ENCODE results near the gene USP48.

DNA sequence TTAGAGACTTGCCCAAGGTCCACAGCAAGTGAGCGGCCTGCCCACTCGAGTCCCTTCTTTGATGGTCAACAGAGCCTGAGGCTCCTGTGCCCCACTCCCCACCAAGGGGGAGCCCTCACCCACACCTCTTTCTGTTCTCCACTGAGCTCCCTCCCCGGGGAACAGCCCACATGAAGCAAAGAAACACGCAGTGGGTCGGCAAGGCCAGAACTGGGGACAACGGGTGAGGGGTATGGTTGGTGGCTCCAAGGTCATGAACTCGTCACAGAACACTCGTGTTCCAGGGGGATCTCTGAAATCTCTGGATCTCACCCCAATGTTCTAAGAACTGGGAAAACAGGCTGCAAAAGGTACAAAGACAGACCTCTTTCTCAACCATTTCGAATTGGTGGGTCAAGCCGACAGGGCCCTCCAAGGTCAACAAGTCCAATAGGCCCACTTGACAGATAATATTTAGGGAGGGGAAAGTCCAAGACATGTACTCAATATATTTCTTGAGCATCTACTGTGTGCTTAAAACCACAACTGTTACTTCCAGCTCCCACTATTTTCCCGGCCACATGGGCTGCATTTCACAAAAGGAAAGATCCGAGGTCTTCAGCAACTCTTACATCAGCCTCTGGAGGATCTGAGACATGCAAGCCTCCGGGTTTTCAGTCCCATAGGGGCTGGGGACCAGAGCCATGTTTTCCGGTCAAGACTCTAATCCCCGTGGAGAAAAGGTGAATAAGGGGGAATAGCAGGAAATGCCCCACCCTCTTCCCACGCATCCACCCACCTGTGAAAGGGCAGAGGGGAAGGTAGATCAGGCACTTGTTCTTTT is 112.7 kb downstream of the USP48 start:
- TF ChIP-seq ZFP36 (IDR thresholded peaks at IDR 0.05; ENCODE audit: borderline replicate concordance, partially characterized antibody) (no peak), MYC (IDR thresholded peaks at IDR 0.05; ENCODE audit: borderline replicate concordance, low read length) (no peak), JUNB (IDR thresholded peaks at IDR 0.05) (no peak), POLR2A (IDR thresholded peaks at IDR 0.05; ENCODE audit: low read length) (no peak), JUN (IDR thresholded peaks at IDR 0.05) (no peak), PHF8 (IDR thresholded peaks at IDR 0.05; ENCODE audit: borderline replicate concordance, low read depth) (no peak)
- TF ChIP-seq, protein P1, sequence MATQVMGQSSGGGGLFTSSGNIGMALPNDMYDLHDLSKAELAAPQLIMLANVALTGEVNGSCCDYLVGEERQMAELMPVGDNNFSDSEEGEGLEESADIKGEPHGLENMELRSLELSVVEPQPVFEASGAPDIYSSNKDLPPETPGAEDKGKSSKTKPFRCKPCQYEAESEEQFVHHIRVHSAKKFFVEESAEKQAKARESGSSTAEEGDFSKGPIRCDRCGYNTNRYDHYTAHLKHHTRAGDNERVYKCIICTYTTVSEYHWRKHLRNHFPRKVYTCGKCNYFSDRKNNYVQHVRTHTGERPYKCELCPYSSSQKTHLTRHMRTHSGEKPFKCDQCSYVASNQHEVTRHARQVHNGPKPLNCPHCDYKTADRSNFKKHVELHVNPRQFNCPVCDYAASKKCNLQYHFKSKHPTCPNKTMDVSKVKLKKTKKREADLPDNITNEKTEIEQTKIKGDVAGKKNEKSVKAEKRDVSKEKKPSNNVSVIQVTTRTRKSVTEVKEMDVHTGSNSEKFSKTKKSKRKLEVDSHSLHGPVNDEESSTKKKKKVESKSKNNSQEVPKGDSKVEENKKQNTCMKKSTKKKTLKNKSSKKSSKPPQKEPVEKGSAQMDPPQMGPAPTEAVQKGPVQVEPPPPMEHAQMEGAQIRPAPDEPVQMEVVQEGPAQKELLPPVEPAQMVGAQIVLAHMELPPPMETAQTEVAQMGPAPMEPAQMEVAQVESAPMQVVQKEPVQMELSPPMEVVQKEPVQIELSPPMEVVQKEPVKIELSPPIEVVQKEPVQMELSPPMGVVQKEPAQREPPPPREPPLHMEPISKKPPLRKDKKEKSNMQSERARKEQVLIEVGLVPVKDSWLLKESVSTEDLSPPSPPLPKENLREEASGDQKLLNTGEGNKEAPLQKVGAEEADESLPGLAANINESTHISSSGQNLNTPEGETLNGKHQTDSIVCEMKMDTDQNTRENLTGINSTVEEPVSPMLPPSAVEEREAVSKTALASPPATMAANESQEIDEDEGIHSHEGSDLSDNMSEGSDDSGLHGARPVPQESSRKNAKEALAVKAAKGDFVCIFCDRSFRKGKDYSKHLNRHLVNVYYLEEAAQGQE (IDR thresholded peaks at IDR 0.05): no peak
- TF ChIP-seq, protein P2, sequence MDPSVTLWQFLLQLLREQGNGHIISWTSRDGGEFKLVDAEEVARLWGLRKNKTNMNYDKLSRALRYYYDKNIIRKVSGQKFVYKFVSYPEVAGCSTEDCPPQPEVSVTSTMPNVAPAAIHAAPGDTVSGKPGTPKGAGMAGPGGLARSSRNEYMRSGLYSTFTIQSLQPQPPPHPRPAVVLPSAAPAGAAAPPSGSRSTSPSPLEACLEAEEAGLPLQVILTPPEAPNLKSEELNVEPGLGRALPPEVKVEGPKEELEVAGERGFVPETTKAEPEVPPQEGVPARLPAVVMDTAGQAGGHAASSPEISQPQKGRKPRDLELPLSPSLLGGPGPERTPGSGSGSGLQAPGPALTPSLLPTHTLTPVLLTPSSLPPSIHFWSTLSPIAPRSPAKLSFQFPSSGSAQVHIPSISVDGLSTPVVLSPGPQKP (IDR thresholded peaks at IDR 0.05; ENCODE audit: low read depth, low read length): no peak
- TF ChIP-seq, protein P3, sequence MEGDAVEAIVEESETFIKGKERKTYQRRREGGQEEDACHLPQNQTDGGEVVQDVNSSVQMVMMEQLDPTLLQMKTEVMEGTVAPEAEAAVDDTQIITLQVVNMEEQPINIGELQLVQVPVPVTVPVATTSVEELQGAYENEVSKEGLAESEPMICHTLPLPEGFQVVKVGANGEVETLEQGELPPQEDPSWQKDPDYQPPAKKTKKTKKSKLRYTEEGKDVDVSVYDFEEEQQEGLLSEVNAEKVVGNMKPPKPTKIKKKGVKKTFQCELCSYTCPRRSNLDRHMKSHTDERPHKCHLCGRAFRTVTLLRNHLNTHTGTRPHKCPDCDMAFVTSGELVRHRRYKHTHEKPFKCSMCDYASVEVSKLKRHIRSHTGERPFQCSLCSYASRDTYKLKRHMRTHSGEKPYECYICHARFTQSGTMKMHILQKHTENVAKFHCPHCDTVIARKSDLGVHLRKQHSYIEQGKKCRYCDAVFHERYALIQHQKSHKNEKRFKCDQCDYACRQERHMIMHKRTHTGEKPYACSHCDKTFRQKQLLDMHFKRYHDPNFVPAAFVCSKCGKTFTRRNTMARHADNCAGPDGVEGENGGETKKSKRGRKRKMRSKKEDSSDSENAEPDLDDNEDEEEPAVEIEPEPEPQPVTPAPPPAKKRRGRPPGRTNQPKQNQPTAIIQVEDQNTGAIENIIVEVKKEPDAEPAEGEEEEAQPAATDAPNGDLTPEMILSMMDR (IDR thresholded peaks at IDR 0.05): no peak
- TF ChIP-seq, protein P4, sequence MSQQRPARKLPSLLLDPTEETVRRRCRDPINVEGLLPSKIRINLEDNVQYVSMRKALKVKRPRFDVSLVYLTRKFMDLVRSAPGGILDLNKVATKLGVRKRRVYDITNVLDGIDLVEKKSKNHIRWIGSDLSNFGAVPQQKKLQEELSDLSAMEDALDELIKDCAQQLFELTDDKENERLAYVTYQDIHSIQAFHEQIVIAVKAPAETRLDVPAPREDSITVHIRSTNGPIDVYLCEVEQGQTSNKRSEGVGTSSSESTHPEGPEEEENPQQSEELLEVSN (IDR thresholded peaks at IDR 0.05; ENCODE audit: borderline replicate concordance, low read depth): no peak
- TF ChIP-seq, protein P5, sequence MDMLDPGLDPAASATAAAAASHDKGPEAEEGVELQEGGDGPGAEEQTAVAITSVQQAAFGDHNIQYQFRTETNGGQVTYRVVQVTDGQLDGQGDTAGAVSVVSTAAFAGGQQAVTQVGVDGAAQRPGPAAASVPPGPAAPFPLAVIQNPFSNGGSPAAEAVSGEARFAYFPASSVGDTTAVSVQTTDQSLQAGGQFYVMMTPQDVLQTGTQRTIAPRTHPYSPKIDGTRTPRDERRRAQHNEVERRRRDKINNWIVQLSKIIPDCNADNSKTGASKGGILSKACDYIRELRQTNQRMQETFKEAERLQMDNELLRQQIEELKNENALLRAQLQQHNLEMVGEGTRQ (IDR thresholded peaks at IDR 0.05): no peak
